ENCODE data around the gene MRPL38. TPM values are rescaled to one million over a fixed set of nuclear protein-coding genes. Genes with fewer than 3 reads are reported as not detected.

MRPL38 gene
- total RNA-seq (2014; rRNA removed; shearing (Covaris generic)), result 30.3 and 39.4 TPM in 2 replicates

DNA sequence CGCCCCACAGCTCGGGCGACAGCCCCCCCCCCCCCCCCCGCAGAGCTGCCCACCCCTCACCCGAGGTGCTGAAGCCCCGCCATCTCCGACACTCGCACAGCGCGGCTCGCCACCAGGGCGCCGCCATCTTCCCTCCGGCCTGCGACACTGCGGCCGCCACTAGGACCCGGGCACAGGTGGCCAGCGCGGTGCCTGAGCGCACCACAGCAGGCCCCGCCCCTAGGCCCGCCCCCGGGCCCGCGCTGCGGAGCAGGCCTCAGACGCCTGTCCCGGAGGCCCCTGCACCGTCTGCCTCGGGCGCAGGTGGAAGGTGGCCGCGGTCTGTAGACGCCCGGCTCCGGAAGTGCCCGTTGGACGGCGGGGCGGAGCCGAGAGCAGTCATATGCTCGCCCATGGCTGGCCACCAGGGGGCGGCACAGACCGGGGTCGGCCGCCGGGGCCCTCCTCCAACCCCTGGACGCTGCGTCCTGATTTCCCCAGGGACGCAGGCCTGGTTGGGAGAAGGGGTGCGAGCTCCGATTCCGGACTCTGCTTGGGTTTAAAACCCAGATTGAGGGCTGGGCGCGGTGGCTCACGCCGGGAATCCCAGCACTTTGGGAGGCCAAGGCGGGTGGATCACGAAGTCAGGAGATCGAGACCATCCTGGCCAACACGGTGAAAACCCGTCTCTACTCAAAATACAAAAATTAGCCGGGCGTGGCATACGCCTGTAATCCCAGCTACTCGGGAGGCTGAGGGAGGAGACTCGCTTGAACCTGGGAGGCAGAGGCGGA is at the start of gene MRPL38:
MRPL38 (minus strand) TSS at position 136 of the 773 bp plus-strand sequence; CDS start at position 127, 9 bp downstream.
- DNase-seq (ENCODE audit: low read depth), result peak; percentile 93

DNA sequence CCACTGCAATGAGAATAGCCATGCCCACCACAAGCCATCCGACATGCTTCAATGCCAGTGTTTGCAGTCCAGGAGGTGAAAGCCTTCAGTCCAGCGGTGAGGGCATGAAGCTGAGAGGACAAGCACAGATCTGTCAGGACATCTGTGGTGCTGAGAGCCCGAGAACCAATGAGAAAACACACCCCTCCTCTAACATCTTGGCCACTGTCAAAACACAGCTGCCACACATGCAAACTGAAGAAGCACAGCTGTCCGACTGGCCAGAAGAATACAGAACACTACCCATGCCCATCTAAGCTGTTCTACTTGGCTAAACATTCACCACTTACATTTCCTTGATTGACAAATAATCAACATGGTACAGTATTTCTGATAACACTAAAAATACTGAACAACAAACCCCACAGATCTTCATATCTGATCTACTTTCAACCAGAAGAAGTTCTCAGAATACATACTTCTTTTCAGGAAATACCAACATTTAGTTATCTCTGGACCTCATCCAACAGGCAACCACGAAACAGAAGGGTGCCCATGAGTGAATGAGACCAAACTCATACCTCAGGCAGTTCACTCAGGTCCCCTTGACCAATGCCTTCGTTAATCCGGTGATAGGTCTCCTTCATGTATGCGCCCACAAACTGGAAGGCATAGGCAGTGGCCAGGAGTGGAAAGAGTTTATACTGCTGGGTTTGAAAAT is 46.3 kb upstream of the MRPL38 start:
- DNase-seq (ENCODE audit: low read depth), result peak; percentile 48

DNA sequence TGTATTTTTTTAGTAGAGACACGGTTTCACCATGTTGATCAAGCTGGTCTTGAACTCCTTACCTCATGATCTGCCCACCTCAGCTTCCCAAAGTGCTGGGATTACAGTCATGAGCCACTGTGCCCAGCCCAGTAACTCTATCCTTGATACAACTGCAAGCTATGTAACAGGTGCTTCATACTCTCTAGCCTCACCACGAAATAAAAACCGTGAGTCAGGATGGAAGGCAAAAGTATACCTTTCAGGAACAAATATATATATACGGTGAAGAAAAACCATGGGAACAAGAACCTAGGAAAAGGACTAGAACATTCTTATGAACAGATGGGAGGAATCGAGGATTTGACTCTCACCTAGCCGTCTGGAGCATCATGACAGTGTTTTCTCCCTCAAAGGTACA is 45.7 kb upstream of the MRPL38 start:
- DNase-seq (ENCODE audit: low read depth), result no peak

DNA sequence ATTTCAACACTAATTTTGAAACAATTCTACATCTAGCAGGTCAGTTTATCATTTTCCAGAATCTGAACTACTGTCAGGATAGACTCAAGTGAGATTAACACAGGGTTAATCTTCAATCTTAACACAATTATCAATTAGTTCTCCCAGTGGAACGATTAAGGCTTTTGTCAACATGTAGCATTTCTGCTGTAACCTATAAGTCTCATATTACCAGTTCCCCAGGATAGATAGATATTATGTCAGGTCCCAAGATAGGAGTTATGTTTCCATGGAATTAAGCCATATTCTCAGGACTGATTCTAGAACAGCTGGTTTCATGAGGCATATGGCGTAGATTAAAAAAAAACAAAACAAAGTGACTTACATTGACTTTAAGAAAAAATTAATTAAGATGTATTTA is 40.5 kb upstream of the MRPL38 start:
- no peak for DNase-seq (ENCODE audit: low read depth)

DNA sequence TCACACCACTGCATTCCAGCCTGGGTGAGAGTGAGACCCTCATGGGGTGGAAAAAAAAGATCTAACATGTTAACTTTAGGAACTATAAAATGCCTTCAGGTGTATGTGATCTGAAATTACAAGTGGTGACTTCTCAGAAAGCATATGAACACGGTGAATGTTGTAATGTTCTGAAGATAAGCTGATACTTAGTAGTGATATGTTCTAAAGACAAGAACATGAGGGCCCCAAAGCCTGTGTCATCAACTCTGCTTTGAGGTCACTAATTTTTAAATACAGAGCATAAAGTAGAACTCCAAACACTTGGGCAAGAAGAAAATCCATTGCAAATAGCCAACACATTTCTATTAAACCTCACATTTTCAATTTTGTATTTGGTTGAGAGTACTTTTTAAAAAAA is 38.8 kb upstream of the MRPL38 start:
- no peak for DNase-seq (ENCODE audit: low read depth)

DNA sequence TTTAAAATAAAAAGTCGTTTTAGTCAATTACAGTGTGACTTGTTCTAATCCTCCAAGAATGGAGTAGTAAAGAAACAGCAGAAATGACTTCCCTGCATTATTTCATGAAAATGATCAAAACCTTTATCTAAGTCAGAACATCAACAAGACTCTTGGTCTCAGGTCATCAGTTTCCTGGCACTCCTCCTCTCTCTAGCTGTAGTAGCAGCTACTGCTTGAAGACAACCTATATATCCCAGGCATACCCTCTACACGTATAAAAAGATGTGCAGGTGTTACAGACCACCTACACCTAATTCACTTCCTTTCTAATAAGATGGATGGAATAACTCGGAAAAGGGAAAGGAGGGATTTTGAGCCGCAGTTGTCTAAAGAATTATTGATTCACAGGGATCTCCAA is 37.8 kb upstream of the MRPL38 start:
- DNase-seq (ENCODE audit: low read depth), result no peak

DNA sequence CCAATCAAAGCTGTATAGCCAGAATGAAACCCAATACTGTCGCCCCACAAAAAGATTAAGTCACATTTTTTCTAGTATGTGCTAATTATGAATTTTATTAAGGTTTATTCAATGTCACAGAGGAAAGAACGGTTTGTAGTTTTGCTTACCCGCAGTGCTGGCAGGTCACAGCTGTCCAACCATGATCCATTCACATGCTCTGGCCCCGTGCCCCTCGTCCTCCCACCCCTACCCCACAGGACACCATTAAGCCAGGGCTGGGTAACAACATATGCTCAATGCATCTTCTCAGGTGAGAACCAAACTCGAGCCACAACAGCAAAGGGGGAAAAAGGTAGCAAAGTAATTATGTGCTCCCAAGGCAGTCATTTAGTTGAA is 36.7 kb upstream of the MRPL38 start:
- no peak for DNase-seq (ENCODE audit: low read depth)

DNA sequence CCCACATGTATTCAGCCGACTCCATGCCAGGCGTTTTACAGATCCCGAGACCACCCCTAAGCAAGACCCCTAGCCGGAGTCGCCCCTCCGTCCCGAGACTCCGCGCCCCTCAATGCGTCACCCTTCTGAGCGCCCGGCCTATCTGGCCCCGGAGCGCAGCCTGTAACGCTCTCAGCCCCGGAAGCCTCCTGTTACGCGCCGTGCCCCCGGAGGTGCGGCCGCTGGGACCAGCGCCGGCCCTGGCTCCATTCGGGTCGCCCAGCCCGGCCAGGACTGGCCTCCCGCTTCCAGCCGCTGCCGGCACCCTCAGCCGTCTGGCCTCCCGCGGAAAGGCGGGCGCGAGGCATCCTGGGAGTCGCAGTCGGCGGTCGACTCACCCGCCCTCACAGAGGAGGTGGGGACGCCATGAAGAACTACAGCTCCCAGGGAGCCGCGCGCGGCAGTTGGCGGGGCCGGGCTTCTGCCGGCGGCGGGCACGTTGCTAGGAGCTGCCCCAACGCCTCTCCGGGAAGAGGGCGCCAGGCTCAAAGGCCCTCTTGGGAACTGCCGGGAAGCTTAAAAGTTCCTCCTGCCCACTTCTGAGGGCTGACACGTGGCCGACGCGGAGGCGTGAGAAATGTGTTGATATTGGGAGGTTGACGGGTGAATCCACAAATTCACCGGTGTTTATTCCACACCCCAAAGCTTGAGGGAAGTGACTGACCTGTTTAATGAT is 36.2 kb upstream of the MRPL38 start, which contains the start of gene FBF1:
FBF1 (minus strand) TSS at position 316 of the 715 bp plus-strand sequence. CDS start 2,893 bp downstream, outside the sequence.
- peak; percentile 95 for DNase-seq (ENCODE audit: low read depth)

DNA sequence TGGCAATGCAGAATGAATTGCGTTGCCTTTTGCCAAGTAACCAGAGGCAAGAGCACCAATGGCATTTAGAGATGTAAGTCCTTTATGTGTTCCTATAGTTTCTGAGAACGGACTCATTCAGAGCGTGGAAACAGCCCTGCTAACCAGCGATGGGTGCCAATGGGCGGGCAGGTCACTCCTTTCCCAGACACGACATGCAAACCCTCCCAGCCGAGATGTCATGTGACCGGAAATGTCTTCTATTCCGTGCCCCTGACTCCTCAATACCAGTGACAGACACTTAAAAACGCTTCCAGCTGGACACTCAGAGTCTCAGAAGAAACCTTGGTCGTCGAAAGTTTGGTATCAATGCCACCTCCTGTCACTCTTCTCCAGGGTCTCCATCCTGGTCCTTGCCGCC is 33.0 kb upstream of the MRPL38 start:
- DNase-seq (ENCODE audit: low read depth), result no peak

DNA sequence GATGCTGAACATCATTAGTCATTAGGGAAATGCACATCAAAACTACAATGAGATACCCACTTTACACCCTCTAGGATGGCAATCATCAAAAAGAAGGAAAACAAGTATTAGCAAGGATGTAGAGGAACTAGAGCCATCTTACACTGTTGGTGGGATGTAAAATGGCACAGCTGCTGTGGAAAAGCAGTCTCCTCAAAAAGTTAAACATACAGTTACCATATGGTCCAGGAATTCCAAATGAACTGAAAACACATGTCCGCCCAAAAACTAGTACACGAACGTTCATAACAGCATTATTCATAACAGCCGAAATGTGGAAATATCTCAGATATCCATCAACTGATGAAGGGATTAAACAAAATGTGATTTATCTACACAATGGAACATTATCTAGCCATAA is 29.1 kb upstream of the MRPL38 start:
- DNase-seq (ENCODE audit: low read depth), result no peak

DNA sequence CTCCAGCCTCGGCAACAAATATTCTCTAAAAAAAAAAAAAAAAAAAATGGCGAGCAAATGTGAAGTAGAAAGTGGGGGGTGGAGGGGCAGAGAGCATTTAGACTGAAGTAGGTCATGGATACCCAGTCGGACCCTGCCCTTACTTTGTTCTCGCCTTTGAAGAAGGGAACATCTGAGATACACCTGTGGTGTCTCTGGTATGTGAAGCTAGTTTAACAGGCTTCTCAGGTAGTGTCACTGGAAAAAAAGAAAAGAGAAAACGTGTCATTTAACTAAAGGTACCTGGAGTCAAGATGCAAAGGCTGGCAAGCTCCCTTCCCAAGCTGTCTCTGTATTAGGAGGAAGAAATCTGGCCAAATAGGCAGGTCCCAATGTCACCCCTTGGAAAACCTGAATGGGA is 28.2 kb upstream of the MRPL38 start:
- DNase-seq (ENCODE audit: low read depth), result no peak

DNA sequence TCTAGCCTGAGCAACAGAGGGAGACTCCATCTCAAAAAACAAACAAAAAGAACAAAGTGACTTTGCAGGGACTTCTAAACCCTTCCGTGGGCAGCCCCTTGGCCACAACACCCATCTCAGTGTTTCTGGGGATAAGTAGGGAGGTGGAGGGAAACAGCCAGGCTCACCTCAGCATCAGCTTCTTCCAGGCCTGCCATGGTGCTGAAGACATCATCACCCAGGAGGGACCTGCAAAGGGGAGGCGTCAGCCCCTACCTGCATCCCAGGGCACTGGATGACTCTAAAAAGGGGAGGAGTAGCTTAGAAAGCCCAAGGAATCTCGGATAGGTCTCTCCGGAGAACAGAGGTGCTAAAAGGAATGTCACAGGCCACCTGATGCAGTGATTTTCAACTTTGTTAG is 26.4 kb upstream of the MRPL38 start:
- DNase-seq (ENCODE audit: low read depth), result no peak

DNA sequence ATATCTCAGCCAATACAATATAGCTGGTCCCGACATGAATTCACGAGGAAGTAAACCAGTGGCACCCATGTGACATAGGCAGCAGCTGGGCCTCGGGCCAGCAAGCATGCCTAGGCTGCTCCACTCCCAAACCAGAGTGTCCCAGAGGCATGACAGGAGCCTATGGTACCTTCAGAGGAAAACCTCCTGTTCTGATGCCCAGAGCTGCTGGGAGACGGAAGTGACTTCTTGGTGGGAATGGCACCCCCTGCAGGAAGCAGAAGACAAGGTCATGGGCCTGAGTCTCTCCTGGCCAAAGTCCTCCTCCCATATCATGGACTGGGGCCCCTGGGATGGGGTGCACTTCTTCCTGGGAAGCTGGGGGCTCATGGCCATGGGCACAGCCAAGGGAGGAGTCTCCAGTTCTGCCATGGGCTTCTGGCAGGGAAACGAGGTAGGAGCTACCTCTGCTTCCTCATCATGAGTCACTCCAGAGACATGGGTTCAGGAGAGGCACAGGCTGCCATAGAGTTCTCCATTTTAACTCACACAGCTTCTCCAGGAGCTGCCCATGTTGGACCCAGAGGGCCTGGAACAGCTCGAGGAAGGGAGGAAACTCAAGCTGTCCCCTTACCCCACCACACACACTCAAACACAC is 22.7 kb upstream of the MRPL38 start:
- DNase-seq (ENCODE audit: low read depth), result no peak

DNA sequence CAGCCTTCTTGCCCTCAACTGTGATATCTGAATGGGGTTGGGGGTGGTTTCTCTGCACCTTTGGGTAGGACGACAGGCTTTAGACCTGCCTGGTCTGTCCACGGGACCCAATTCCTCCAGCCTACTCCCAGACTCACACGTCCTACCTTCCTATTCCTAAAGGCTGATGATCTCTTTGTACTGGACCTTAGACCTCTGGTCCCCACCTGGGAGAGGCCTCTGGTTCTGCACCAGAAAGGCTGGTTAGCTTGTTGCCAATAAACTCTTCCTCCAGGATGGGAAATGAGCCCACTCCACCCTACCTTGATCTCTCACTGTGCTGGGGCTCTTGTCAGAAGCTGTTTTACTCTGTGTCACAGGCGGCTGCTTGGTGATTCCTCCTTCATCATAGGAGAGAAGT is 21.8 kb upstream of the MRPL38 start:
- no peak for DNase-seq (ENCODE audit: low read depth)

DNA sequence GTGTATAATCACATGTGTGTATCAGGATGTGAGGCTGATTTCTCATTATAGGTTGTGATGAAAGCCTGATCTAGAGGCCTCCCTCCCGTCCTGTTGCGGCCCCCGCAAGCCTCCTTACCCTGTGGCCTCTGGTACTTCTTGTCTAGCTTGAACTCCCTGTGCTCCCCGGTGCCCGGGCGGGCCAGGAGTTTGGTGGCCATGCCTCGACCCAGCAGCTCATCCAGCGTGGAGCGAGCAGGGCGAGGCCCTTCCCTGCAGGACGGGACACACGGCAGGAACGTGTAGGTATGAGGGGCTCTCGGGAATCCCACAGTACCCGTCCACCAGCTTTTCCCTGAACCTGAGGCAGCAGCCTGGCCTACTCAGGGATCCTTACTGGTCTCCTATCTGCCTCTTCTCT is 21.2 kb upstream of the MRPL38 start:
- DNase-seq (ENCODE audit: low read depth), result no peak

DNA sequence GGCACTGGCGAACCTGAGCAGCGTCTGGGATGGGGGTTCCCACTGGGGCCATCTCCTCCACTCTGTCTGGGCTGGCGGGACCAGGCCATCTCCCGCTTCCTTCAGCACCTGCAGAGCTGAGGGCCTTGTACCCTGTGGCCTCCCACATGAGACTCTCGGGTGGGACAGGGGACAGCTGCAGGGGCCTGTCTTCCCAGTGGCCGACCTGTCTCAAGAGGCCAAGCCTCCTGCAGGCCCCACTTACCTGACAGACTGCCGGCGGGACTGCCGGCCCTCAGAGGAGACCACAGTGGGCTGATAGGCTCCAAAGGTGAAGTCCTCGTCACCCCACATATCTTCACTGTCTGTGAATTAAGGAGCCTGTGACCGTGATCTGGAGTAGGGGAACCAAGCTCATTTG is 20.4 kb upstream of the MRPL38 start:
- DNase-seq (ENCODE audit: low read depth), result no peak

DNA sequence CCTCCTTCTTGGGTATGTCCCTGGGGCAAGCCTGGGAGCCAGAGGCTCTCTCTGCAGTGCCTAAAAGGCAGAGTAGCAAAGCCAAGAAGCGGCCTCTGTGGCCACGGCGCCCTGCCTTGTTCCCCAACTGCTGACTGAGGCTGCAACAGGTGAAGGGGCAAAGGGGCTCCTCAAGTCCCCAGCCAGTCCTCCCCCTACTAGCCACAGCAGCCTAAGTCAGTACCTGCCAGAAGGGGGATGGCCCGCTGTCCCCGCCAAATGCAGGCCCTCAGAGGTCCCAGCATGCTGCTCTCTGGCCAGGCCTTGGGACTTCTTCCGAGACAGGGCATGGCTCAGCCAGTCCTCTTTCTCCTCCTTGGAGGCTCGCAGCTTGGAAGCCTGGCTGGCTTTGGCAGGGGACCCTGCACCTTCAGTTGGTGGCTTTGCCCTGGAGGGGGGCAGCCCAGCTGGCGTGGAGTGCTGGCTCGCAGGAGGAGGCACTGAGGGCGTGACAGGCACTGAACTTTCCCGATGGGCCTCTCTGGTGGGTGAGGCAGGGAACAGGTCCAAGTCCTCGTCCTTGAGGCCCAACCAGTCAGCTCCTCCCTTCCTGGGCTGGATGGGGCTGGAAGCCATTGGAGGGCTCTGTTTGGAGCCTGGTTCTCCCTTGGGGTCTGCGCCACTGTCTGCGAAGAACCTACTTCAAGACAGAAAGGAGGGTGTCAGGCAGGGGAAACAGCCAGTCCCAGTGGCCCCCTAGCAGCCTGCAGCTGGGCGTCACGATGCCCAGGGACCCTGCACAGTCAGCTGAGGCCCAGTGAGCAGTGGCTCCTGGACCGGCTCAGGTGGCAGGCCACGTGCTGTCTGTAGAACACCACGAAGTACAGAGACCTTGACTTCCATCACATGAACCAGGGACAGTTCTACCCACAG is 18.5 kb upstream of the MRPL38 start:
- DNase-seq (ENCODE audit: low read depth), result no peak

DNA sequence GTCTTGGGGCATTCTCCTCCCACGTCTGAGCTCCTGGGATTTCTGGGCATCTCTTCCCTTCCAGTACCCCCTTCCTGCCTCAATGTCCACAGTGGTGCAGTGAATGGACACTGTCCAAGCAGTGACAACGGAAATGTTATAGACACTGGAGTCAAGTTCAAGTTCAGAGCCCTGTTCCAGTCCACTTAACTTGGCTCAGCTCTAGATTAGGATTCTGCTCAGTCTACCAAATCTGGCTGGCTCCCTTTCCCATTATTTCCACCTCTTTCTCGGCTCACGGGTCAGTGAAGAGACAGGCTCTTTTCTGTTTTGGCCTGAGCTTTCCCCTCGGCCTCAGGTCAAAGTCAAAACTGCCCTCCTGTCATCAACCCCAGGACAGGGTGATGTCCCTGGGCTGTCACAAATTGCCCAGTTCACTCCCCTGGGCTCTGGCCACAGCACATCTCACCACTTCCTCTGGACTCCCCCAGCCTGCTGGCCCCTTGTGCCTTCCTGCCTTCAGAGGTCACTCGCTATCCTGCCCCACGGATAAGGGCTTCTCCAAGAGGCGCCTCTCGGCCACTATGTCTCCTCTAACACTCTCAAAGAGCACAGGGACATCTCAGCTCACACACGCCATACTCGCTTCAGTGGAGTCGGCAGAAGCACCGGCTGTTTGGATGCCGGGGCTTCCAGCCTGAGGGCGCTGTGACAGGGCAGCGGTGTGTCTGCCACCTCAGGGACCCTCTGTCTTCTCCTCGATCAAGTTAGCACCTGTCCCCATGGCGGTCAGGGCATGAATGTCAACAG is 17.7 kb upstream of the MRPL38 start:
- DNase-seq (ENCODE audit: low read depth), result no peak

DNA sequence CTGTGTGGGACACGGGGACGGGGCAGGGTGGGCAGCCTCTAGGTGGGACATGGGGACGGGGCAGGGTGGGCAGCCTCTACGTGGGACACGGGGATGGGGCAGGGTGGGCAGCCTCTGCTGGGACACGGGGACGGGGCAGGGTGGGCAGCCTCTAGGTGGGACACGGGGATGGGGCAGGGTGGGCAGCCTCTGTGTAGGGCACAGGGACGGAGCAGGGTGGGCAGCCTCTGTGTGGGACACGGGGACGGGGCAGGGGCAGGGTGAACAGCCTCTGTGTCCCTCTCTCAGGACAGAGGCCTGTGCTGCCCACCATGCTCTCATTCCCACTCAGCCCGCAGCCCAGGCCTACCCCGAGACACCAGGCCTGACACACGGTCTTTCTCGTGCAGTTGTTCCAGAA is 16.9 kb upstream of the MRPL38 start:
- DNase-seq (ENCODE audit: low read depth), result no peak

DNA sequence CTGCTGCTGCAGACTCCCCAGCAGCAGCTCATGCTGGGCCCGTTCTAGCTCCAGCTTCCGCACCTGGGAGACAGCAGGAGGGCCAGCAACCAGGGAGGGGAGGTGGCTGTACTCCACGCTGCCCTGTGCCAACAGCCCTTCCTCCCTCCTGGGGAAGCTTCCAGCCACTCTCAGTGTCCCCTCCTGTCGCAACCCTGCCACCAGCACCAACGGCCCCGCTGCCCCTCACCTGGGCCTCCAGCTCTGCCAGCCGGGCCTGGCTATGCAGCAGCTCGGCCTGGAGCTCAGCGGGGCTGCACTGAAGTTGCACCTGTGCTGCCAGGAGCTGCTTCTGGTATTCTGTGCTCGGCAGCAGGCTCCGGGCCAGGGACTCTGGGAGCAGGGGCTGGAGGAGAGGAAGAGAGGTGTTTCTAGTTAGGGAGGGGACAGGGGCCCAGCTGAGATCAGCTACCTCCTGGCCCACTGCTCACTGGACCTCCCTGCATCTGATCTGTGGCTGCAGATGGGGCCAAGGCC is 15.4 kb upstream of the MRPL38 start:
- no peak for DNase-seq (ENCODE audit: low read depth)

All from M059J (cell line).